BE2C (cell line): ENCODE data around the gene TUT4.

Source experiments
- DNase-seq: peaks from one replicate; pipeline ENCODE4 v3.0.0-alpha.2; 2020
- H3K27me3 ChIP-seq: fragments of 250-450 bp; sonication (Bioruptor Pico); 2 replicates; pipeline ENCODE4 v1.5.1; 2020; ENCODE audit warnings: mild to moderate bottlenecking
- H3K36me3 ChIP-seq: fragments of 250-450 bp; sonication (Bioruptor Pico); 2 replicates; pipeline ENCODE4 v1.5.1; 2020; ENCODE audit warnings: mild to moderate bottlenecking
- H3K4me1 ChIP-seq: fragments of 250-450 bp; sonication (Bioruptor Pico); 2 replicates; pipeline ENCODE4 v1.5.1; 2020
- H3K4me3 ChIP-seq: 2 replicates; pipeline ENCODE4 v1.5.1; 2011; ENCODE audit warnings: low read depth, low read length
- H3K9me3 ChIP-seq: fragments of 250-450 bp; sonication (Bioruptor Pico); 2 replicates; pipeline ENCODE4 v1.5.1; 2020
- TF ChIP-seq, protein P1 (sequence below): IDR thresholded peaks from 2 replicates; pipeline ENCODE4 v1.5.1; 2012; ENCODE audit warnings: mild to moderate bottlenecking, low read depth, low read length

Gene TUT4

GRCh38 chr1:52461821-52462220, 91.1 kb downstream of the TUT4 start:
- H3K36me3 ChIP-seq, result no peaks in the 10 kb centered on the region
- no peaks in the 10 kb centered on the region for H3K27me3 ChIP-seq
- no peak overlapping the region for H3K4me3 ChIP-seq
- TF ChIP-seq, protein P1, sequence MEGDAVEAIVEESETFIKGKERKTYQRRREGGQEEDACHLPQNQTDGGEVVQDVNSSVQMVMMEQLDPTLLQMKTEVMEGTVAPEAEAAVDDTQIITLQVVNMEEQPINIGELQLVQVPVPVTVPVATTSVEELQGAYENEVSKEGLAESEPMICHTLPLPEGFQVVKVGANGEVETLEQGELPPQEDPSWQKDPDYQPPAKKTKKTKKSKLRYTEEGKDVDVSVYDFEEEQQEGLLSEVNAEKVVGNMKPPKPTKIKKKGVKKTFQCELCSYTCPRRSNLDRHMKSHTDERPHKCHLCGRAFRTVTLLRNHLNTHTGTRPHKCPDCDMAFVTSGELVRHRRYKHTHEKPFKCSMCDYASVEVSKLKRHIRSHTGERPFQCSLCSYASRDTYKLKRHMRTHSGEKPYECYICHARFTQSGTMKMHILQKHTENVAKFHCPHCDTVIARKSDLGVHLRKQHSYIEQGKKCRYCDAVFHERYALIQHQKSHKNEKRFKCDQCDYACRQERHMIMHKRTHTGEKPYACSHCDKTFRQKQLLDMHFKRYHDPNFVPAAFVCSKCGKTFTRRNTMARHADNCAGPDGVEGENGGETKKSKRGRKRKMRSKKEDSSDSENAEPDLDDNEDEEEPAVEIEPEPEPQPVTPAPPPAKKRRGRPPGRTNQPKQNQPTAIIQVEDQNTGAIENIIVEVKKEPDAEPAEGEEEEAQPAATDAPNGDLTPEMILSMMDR, result no peak
- DNase-seq, result no peak
- H3K4me1 ChIP-seq, result no peaks in the 10 kb centered on the region
- H3K9me3 ChIP-seq, result no peaks in the 10 kb centered on the region

DNA sequence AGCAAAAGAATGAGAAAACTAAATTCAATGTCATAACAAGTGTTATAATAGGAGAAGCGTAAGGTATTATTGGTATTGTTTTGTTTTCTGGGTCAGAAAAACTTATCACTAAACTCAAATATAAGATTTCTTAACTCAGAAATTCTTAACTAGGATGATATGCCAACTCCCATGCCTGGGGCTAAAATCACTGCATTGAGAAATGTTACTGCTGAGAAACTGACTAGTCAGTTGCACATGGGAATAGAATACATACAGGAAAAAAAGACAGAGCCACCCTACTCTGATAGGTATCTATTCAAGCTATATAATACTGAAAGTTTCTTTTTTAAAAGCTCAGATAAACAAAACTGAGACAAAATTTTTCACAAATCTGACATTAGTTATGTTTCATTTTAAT, 92.2 kb downstream of the TUT4 start:
- H3K9me3 ChIP-seq, result no peaks in the 10 kb centered on the region
- TF ChIP-seq, protein P1, result no peak
- DNase-seq, result no peak
- H3K27me3 ChIP-seq, result no peaks in the 10 kb centered on the region
- H3K36me3 ChIP-seq, result no peaks in the 10 kb centered on the region
- H3K4me3 ChIP-seq, result no peak overlapping the region
- H3K4me1 ChIP-seq, result no peaks in the 10 kb centered on the region

GRCh38 chr1:52455686-52456085, 97.2 kb downstream of the TUT4 start:
- Histone ChIP-seq H3K27me3 (no peaks in the 10 kb centered on the region), H3K4me1 (no peaks in the 10 kb centered on the region), H3K9me3 (no peaks in the 10 kb centered on the region), H3K36me3 (no peaks in the 10 kb centered on the region), H3K4me3 (no peak overlapping the region)
- TF ChIP-seq, protein P1, result no peak
- no peak for DNase-seq

DNA sequence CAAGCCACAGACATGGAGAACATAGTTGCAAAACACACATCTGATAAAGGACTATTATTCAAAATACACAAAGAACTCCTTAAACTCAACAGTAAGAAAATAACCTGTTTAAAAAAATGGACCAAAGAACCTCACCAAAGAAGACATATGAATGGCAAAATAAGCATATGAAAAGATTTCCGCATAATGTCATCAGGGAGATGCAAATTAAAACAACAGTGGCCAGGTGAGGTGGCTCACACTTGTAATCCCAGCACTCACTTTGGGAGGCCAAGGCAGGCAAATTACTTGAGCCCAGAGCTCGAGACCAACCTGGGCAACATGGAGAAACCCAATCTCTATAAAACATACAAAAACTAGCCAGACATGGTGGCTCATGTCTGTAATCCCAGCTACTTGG, 98.1 kb downstream of the TUT4 start:
- no peaks in the 10 kb centered on the region for H3K4me1 ChIP-seq
- H3K9me3 ChIP-seq, result no peaks in the 10 kb centered on the region
- no peaks in the 10 kb centered on the region for H3K27me3 ChIP-seq
- no peak overlapping the region for H3K4me3 ChIP-seq
- TF ChIP-seq, protein P1, result no peak
- no peak for DNase-seq
- H3K36me3 ChIP-seq, result no peaks in the 10 kb centered on the region

DNA sequence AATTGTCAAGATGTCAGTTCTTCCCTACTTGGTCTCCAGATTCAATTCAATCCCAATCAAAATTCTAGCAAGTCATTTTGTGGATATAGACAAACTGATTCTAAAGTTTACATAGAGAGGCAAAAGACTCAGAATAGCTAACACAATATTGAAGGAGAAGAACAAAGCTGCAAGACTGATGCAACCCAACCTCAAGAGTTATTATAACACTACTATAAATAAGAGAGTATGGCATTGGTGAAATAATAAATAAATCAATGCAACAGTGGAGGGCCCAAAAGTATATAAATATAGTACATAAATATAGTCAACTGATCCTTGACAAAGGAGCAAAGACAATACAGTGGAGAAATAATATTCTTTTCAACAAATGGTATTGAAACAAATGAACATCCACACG, 98.8 kb downstream of the TUT4 start:
- H3K36me3 ChIP-seq, result no peaks in the 10 kb centered on the region
- H3K4me1 ChIP-seq, result no peaks in the 10 kb centered on the region
- no peak overlapping the region for H3K4me3 ChIP-seq
- no peak for DNase-seq
- no peaks in the 10 kb centered on the region for H3K9me3 ChIP-seq
- no peaks in the 10 kb centered on the region for H3K27me3 ChIP-seq
- TF ChIP-seq, protein P1, result no peak

DNA sequence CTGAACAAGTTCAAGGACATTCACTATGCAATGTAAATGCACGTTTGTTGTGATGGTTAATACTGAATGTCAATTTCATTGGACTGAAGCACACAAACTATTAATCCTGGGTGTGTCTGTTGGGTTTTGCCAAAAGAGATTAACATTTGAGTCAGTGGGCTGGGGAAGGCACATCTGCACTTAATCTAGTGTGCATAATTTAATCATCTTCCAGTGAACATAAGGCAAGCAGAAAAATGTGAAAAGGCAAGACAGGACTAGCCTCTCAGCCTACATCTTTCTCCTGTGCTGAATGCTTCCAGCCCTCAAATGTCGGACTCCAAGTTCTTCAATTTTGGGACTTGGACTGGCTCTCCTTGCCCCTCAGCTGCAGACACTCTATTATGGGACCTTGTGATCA, 108.4 kb downstream of the TUT4 start:
- no peak overlapping the region for H3K4me3 ChIP-seq
- no peaks in the 10 kb centered on the region for H3K27me3 ChIP-seq
- H3K36me3 ChIP-seq, result no peaks in the 10 kb centered on the region; the same call in 1 of the 2 replicates
- no peaks in the 10 kb centered on the region for H3K9me3 ChIP-seq
- no peak for DNase-seq
- H3K4me1 ChIP-seq, result no peaks in the 10 kb centered on the region
- TF ChIP-seq, protein P1, result no peak
